Stimulated activated effector memory CD8-positive, alpha-beta T cell treated with anti-CD3 and anti-CD28 coated beads, Interleukin-12 subunit alpha, Interleukin-12 subunit beta, amount 100 ng/mL, for 72 hours (primary cell): ENCODE results near the gene SCOC.
A peak's percentile ranks its signal among the peaks of the same experiment; 100 is the strongest.

Experiments
- ATAC-seq: fragments of 150-1000 bp; cut with Tn5 transposase; 2 replicates; pipeline ENCODE4 v1.10.0; 2021
- DNase-seq, 2 donors: peaks; one replicate each; pipeline ENCODE4 v3.0.0; 2021 to 2022; ENCODE audit warnings: low spot score in 2 of 2
- H3K27ac Mint-ChIP-seq: one replicate; pipeline ENCODE4 v1.8.0; 2022; ENCODE audit warnings: mild to moderate bottlenecking, mixed read lengths
- H3K36me3 Mint-ChIP-seq: one replicate; pipeline ENCODE4 v1.8.0; 2022; ENCODE audit warnings: mild to moderate bottlenecking, mixed read lengths
- H3K4me1 Mint-ChIP-seq: one replicate; pipeline ENCODE4 v1.8.0; 2022; ENCODE audit warnings: mixed read lengths
- H3K4me3 Mint-ChIP-seq: one replicate; pipeline ENCODE4 v1.8.0; 2022; ENCODE audit warnings: mild to moderate bottlenecking, mixed read lengths
- H3K9me3 Mint-ChIP-seq: one replicate; pipeline ENCODE4 v1.8.0; 2022; ENCODE audit warnings: mixed read lengths

Gene SCOC

DNA sequence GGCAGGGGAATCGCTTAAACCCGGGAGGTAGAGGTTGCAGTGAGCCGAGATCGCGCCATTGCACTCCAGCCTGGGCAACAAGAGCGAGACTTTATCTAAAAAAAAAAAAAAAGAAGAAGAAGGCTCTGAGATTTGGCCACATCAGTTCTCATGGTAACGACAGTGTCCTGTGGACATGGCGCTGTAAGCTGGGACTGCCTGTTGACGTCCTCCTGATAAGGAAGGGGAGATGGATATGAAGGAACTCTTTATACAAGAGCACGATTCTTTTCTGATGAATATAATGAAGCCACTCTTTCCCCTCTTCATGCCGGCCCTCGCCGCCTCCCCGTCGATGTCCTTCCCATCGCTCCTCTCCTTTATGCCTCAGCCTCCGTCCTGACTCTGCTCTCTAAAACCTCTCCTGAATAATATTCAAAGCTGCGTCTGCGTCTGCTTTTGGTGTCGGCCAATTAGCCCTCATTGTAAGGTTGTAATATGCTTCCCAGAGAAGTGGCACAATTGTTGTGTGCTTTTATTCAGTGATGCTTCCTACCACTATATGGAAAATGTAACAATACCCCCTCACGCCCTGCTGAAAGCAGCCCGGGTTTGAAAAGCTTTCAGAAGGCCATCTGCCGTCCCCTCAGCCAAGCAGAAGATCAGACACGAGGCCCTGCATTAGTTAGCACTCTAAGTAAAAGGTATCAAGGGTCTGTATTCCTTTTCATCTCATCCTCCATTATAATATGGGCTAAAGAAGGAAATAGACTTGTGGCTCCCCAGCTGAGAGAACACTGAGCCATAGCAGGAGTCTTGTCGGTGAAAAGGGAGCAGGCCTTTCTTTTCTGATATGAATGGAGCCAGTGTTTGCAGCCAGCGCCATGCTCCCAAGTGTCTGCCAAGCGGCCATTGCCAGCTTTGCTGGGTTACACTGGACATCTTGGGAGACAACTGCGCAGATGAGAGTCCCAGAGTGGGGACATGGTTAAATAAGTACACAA is 22.1 kb upstream of the SCOC start:
- ATAC-seq, result no peak
- no peak for DNase-seq
- Mint-ChIP-seq H3K4me1 (no peaks in the 10 kb centered on the region), H3K27ac (no peak overlapping the region), H3K36me3 (no peaks in the 10 kb centered on the region), H3K4me3 (no peak overlapping the region), H3K9me3 (no peaks in the 10 kb centered on the region)

DNA sequence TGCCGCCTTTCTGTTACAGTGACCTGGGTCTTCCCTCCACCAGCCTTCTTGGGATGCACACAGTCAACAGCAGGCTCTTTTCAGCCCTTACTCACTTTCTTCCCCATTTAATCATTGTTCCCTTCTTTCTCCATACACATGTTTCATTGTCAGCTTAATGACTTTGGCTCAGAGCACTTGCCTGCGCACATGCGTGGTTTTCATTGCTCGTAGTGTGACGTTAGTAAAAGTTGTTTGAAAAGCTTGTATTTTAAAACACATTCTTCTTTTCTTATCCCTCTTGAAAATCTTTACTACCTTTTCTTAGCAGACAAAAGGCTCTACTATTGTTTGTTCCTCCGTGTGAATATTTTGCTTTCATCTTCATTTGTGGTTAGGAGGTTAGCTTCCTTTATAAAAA is 19.7 kb upstream of the SCOC start:
- H3K9me3 Mint-ChIP-seq, result no peaks in the 10 kb centered on the region
- no peaks in the 10 kb centered on the region for H3K4me1 Mint-ChIP-seq
- H3K27ac Mint-ChIP-seq, result no peak overlapping the region
- no peak overlapping the region for H3K4me3 Mint-ChIP-seq
- no peaks in the 10 kb centered on the region for H3K36me3 Mint-ChIP-seq
- DNase-seq (no peak), ATAC-seq (no peak)

DNA sequence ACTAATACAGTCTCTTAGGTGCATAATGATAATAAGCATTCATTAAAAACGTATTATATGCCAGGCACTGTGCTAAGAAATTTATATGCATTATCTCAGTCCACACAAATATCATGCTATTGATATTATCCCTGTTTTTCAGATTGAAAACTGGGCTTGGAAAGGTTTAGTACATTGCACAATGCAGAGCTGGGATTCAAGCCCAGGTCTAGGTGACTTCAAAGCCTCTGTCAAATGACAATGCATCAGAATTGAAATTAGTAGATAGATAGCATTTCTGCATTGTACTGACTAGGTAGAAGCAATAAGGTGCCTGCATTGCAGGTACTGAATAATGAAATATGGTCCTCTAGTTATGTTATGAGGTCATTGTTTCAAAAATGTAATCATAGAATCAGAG is 18.2 kb upstream of the SCOC start:
- H3K36me3 Mint-ChIP-seq, result no peaks in the 10 kb centered on the region
- ATAC-seq (no peak), DNase-seq (no peak)
- no peaks in the 10 kb centered on the region for H3K9me3 Mint-ChIP-seq
- no peak overlapping the region for H3K4me3 Mint-ChIP-seq
- peaks cover 5% of the 10 kb centered on the region for H3K4me1 Mint-ChIP-seq
- no peak overlapping the region for H3K27ac Mint-ChIP-seq

DNA sequence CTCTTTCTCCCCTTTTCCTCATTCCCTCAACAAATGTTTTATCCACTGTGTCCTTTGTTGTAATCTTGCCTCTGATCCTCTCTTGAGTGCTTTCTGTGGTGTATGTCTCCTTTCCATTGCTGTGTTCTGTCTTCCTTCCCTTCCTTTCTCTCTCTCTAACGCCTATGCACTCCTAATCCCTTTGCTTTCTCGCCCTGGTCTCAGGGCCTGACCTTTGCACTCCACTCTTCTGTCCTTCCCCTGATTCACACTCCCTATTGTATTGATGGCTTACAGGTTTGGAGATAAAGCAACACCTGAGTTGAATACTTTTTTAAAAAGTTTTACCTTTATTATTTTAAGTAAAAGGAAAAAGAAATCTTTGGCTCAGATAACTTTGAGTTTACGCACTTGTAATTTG is 15.6 kb upstream of the SCOC start:
- no peak overlapping the region for H3K27ac Mint-ChIP-seq
- ATAC-seq, result no peak

DNA sequence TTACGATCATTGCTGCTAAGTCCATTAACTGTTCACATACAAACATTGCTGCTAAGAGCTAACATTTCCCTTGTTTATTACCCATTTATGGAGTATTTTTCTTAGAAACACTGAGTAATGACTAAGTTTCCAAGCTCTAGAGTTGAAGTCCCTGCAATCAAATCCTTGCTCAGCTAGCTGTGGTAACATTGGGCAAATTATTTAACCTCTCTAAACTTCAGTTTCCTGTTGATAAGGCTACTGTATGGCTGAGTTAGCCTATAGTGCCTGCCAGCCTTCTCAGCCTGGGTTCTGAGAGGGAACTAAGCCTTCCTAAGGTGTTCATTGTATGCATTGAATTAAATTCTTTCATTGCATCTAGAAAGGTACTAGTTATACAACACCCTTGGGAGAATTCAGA is 15.2 kb upstream of the SCOC start:
- ATAC-seq (no peak), DNase-seq (no peak)
- Mint-ChIP-seq H3K9me3 (no peaks in the 10 kb centered on the region), H3K4me3 (no peak overlapping the region), H3K36me3 (no peaks in the 10 kb centered on the region), H3K27ac (no peak overlapping the region), H3K4me1 (peaks cover 5% of the 10 kb centered on the region)

More for the DNA sequence above, 15.6 kb upstream of the SCOC start:
- no peak for DNase-seq
- no peaks in the 10 kb centered on the region for H3K9me3 Mint-ChIP-seq
- H3K36me3 Mint-ChIP-seq, result no peaks in the 10 kb centered on the region
- H3K4me1 Mint-ChIP-seq, result peaks cover 5% of the 10 kb centered on the region
- H3K4me3 Mint-ChIP-seq, result no peak overlapping the region

DNA sequence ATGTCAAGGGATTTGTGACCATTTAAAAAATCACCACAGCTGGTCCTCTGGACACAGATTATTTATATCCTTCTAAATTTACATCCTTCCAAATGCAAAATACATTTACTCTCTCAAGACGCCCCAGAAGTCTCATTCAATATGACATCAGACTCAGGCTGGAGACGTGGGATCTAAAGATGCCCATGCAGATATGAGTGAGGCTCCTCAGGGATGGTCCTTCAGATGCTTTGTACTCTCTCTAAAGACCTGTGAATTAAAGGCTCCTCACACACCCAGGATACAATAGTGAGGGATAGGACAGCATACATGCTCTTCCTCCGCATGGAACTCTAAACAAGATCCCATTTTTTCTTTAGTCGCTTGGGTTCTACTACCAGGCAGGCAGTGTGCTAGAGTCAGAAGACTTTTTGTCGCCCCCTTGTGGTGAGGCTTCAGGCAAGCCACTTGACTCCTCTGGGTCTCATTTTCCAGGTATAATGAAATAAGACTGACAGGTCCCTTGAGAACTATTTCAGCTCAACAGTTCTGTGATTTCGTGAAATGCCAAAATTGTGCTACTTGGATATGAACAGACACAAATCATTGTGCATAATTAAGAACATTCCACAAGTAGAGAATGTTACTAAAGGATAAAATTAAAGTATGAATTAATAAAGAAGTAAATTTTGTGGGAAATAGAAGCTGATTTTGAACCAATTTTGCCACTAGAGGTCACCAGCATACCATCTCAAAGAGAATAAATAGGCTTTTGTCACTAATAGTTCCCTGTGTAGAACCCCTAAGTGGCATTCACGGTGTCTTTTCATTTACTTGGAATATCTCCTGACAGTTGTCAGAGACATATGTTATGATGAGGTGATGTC is 13.7 kb upstream of the SCOC start:
- ATAC-seq (peak; percentile 88), DNase-seq (peak; percentile 72 to 83)
- H3K9me3 Mint-ChIP-seq, result no peaks in the 10 kb centered on the region
- H3K4me3 Mint-ChIP-seq, result no peak overlapping the region
- peak overlapping the region; percentile 46 for H3K27ac Mint-ChIP-seq
- no peaks in the 10 kb centered on the region for H3K36me3 Mint-ChIP-seq
- H3K4me1 Mint-ChIP-seq, result peaks cover 5% of the 10 kb centered on the region

DNA sequence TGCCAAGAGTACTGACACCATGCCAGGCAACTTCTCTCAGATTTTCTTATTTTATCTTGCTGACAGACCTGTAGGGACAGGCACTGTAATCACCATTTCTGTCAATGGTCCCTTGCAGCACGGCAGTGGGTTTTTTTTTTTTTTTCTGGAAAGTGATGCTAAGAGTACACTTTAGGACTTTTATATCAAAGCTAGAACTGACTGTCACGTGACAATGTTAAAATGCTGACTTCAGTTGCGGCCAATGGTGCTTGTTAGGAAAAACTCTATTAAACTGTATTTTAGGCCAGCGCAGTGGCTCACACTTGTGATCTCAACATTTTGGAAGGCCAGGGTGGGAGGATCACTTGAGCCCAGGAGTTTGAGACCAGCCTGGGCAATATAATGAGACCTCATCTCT is 12.3 kb upstream of the SCOC start:
- H3K4me3 Mint-ChIP-seq, result no peak overlapping the region
- H3K36me3 Mint-ChIP-seq, result no peaks in the 10 kb centered on the region
- H3K27ac Mint-ChIP-seq, result no peak overlapping the region
- ATAC-seq (no peak), DNase-seq (no peak)
- H3K9me3 Mint-ChIP-seq, result no peaks in the 10 kb centered on the region
- peaks cover 5% of the 10 kb centered on the region for H3K4me1 Mint-ChIP-seq

DNA sequence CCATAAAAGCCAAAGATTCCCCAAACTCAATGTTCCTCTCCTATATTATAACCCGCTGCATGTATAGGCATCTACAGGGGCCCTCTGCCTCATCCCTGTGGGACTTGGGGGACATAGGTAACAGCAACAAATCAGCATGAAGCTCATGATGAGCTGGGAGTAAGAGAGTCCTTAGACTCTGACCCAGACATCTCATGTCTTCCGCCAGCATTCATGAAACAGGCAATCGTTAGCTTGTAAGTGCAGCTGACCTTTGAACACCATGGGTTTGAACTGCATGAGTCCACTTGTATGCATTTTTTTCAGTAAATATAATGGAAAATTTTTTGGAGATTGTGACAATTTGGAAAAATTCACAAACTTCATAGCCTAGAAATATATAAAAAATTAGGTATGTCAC is 10.4 kb upstream of the SCOC start:
- H3K27ac Mint-ChIP-seq, result no peak overlapping the region
- H3K4me1 Mint-ChIP-seq, result peaks cover 5% of the 10 kb centered on the region
- H3K9me3 Mint-ChIP-seq, result no peaks in the 10 kb centered on the region
- no peak overlapping the region for H3K4me3 Mint-ChIP-seq
- H3K36me3 Mint-ChIP-seq, result no peaks in the 10 kb centered on the region
- ATAC-seq (no peak), DNase-seq (no peak)

DNA sequence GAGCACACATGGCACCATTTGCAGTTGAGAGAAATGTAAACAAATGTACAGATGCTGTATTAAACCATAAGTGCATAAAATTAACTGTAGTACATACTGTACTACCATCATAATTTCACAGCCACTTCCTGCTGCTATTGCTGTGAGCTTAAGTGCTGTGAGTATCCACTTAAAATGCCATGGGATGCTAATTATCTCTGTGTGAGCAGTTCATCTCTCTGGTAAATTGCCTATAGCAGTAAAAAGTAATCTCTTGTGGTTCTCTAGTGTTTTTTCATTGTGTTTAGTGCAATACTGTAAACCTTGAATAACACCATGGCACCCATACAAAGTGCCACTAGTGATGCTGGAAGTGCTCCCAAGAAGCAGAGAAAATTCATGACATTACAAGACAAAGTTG is 9.9 kb upstream of the SCOC start:
- DNase-seq (no peak), ATAC-seq (no peak)
- no peaks in the 10 kb centered on the region for H3K9me3 Mint-ChIP-seq
- H3K4me3 Mint-ChIP-seq, result no peak overlapping the region
- H3K36me3 Mint-ChIP-seq, result no peaks in the 10 kb centered on the region
- no peak overlapping the region for H3K27ac Mint-ChIP-seq
- H3K4me1 Mint-ChIP-seq, result peaks cover 5% of the 10 kb centered on the region

DNA sequence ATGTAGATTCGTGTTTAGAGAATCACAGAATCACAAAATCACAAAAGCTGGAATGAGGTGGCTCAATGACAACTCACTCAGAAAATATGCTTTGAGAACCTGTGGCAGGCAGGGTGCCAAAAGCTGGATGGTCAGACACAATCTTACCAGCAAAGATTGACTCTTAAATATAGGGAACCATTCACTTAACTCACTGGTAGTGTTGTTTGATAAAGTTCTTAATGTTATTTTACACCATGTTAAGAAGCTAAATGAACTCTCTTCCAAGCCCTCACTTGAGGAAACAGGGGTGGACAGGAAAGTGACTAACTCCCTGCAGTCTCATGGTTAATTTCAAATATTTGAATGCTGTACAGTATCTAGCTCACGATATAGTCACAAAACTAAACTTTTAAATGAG is 5.7 kb upstream of the SCOC start:
- DNase-seq, result no peak
- Mint-ChIP-seq H3K27ac (no peak overlapping the region), H3K4me3 (no peak overlapping the region), H3K4me1 (no peaks in the 10 kb centered on the region), H3K9me3 (no peaks in the 10 kb centered on the region), H3K36me3 (no peaks in the 10 kb centered on the region)
- ATAC-seq, result no peak

DNA sequence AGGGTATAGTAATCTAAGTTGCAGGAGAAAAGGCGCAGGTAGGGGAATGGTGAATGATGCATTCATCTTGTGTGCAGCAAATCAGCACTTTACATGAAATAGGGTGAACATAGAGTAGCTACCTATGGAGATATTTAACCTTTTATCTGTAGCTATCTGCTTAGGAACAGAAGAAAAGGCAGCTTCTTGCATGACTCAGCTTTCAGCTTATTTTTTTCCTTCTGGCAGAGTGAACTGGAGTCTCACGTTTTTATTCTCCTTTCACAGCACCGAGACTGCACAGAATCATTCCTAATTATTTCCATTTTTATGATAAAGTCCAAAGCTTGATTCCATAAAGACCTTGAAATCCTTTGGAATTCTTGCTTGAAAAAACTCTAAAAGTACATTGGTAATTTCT is 4.8 kb upstream of the SCOC start:
- Mint-ChIP-seq H3K4me1 (no peaks in the 10 kb centered on the region), H3K27ac (no peak overlapping the region), H3K4me3 (no peak overlapping the region), H3K9me3 (no peaks in the 10 kb centered on the region), H3K36me3 (no peaks in the 10 kb centered on the region)
- DNase-seq (no peak), ATAC-seq (no peak)

DNA sequence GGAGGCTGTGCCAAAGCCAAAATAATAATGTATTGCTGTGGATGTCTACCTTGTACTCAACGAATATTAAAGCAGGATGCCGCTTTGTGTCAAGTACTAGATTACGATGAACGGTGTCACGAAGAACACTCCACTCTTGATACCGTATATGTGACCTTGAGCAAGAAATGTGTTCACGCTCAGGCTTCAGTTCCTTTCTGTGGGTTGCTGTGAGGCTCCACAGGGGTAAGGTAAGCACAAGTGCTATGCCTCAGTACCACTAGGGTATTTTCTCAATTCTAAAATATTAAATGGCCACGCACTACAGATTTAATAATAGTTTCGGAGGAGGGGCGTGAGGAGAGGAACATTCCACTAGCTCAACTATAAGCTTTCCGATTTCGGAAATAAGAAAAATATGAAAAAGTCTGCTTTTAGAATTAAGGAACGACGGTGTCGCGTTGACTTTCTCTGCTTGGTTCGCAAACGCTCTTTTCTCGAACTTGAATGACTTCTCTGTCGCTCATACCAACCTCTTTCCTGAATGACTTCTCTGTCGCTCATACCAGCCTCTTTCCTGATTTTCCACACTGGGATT is 607 bp upstream of the SCOC start:
- peaks cover 31% of the 10 kb centered on the region for H3K4me1 Mint-ChIP-seq
- no peaks in the 10 kb centered on the region for H3K36me3 Mint-ChIP-seq
- no peak overlapping the region for H3K4me3 Mint-ChIP-seq
- H3K9me3 Mint-ChIP-seq, result no peaks in the 10 kb centered on the region
- ATAC-seq, result peak; percentile 77
- no peak overlapping the region for H3K27ac Mint-ChIP-seq
- peak in 1 of 2 donors; percentile 57 for DNase-seq

DNA sequence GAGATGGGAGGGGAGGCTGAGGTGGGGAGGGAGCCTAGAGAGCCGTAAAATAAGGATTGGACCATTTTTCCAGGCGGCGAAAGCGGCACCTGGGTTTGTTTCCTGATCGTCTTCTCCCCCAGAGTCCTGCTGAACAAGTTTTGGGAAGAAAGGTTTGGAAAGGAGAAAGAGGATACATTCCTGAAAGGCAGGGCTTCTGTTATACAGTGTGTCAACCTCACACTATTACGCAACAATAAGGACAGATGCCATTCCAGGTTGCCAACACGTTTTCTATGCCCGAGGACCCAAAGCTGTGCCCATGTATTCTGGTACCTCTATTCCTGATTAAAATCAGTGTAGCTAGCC is 658 bp downstream of the SCOC start:
- no peaks in the 10 kb centered on the region for H3K36me3 Mint-ChIP-seq
- H3K4me1 Mint-ChIP-seq, result peaks cover 31% of the 10 kb centered on the region
- DNase-seq (no peak), ATAC-seq (no peak)
- no peak overlapping the region for H3K27ac Mint-ChIP-seq
- no peak overlapping the region for H3K4me3 Mint-ChIP-seq
- no peaks in the 10 kb centered on the region for H3K9me3 Mint-ChIP-seq

DNA sequence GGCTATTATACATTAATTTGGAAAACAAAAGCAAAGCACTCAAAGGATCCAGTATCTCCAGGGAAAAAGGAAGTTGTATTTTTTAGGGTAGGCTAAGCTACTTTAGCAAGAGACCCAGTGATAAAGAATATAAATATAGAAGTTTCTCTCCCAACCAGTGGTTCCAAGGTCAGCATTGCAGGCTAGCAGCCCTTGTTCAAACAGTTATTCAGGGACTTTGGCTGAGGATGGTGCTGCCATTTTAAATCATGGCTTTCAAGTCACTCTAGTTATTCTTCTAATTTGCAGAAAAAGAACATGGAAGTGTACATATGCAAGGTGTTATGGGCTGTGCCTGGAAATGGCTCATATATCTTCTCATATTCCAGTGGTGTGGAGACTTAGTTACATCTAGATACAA is 9.3 kb downstream of the SCOC start:
- Mint-ChIP-seq H3K4me3 (no peak overlapping the region), H3K4me1 (no peaks in the 10 kb centered on the region), H3K27ac (no peak overlapping the region), H3K9me3 (no peaks in the 10 kb centered on the region), H3K36me3 (peaks cover 25% of the 10 kb centered on the region)
- DNase-seq (no peak), ATAC-seq (no peak)

DNA sequence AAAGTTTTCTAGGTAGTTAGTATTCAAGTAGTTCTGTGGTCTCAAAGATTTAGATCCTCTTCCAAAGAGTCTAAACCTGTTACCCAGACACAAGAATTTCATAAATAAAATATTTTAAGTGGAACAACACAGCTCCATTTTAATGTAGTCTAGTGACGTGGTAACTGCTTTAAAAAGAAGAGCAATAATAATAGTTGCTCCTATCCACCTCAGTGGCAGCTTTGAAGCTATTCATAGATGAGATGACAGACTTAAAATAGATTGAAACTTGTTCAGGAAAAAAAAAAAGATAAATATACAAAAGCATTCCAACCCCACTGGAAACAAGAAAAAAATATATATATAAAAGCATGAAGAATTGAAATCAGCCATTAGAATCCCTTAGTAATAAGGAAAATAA is 14.6 kb downstream of the SCOC start:
- Mint-ChIP-seq H3K9me3 (no peaks in the 10 kb centered on the region), H3K36me3 (no peaks in the 10 kb centered on the region), H3K4me1 (no peaks in the 10 kb centered on the region), H3K27ac (no peak overlapping the region), H3K4me3 (no peak overlapping the region)
- DNase-seq (no peak), ATAC-seq (no peak)
